HG03064 (cell line): ENCODE measurements around the gene EPB41L2.
"Not testable (repeated sequence)": the region's sequence is repeated elsewhere in the genome, so short reads cannot be mapped to it uniquely, and the experiment has no call there.

Experiments
- ATAC-seq: cut with Tn5 transposase; IDR thresholded peaks from one replicate; pipeline ENCODE4 v1.9.1; 2021; ENCODE audit warnings: low read depth; ENCODE audit not compliant: unreplicated experiment

Gene EPB41L2

GRCh38 chr6:131038597-131039344 lies 24.3 kb downstream of the EPB41L2 start:
- ATAC-seq = no peak

GRCh38 chr6:131037194-131037897 lies 25.7 kb downstream of the EPB41L2 start:
- ATAC-seq = no peak

- ATAC-seq = no peak
Measured at GRCh38 chr6:131036601-131037000, 26.4 kb downstream of the EPB41L2 start.

- no peak for ATAC-seq
Measured at GRCh38 chr6:131036143-131036542, 26.9 kb downstream of the EPB41L2 start.

GRCh38 chr6:131035582-131035981 lies 27.5 kb downstream of the EPB41L2 start:
- ATAC-seq = no peak

GRCh38 chr6:131033631-131034030 lies 29.4 kb downstream of the EPB41L2 start:
- ATAC-seq = no peak

- ATAC-seq = peak; percentile 98
Measured at GRCh38 chr6:131029626-131030297, 33.3 kb downstream of the EPB41L2 start.

- ATAC-seq = no peak
Measured at GRCh38 chr6:131027326-131027725, 35.7 kb downstream of the EPB41L2 start.

GRCh38 chr6:131026243-131026642 lies 36.8 kb downstream of the EPB41L2 start:
- no peak for ATAC-seq

- ATAC-seq = no peak
Measured at GRCh38 chr6:131024565-131024964, 38.5 kb downstream of the EPB41L2 start.

- no peak for ATAC-seq
Measured at GRCh38 chr6:131023834-131024504, 39.1 kb downstream of the EPB41L2 start.

GRCh38 chr6:131022691-131023090 lies 40.4 kb downstream of the EPB41L2 start:
- ATAC-seq = no peak

GRCh38 chr6:131017962-131018361 lies 45.1 kb downstream of the EPB41L2 start:
- no peak for ATAC-seq

GRCh38 chr6:131015630-131016263 lies 47.3 kb downstream of the EPB41L2 start:
- no peak for ATAC-seq

- no peak for ATAC-seq
Measured at GRCh38 chr6:131015025-131015591, 47.9 kb downstream of the EPB41L2 start.

- no peak for ATAC-seq
Measured at GRCh38 chr6:131014080-131014776, 48.8 kb downstream of the EPB41L2 start.

GRCh38 chr6:131013495-131013894 lies 49.5 kb downstream of the EPB41L2 start:
- no peak for ATAC-seq

GRCh38 chr6:131009790-131010189 lies 53.3 kb downstream of the EPB41L2 start:
- ATAC-seq = no peak

GRCh38 chr6:131008965-131009364 lies 54.1 kb downstream of the EPB41L2 start:
- ATAC-seq = not testable (repeated sequence)

GRCh38 chr6:131007964-131008363 lies 55.1 kb downstream of the EPB41L2 start:
- not testable (repeated sequence) for ATAC-seq
